ENCODE measurements around the gene RNPEPL1.

DNA sequence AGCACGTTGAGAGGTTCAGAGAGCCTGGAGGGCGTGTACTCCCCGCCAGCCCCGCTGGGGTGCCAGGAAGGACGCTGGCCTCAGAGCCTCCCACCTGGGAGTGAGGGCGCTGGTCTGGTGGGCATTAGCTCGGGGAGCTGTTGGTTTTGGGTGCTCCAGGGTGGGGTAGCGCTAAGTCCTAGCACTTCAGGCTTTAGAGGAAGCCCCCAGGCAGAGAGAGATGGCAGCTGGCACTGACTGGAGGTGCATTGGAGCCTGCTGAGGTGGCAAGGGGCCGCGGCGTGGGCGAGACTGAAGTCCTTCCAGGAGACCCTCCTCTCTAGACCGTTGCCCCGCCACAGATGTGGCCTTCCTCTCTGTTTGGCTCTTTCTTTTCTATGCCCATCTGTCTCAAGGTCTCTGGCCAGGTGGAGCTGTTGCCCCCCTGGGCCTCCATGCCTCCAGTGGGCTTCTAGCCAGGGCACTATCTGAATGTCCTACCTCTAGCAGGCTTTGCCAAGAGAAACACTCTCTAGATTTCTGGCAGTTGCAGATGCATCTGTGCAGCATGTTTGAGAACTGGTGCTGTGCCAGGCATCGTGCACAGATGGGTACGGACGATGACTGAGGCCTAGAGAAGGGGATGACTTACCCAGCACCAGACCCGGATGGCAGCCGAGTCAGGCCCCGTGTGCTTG, 24.9 kb downstream of the RNPEPL1 start:
- TF ChIP-seq, protein P1, sequence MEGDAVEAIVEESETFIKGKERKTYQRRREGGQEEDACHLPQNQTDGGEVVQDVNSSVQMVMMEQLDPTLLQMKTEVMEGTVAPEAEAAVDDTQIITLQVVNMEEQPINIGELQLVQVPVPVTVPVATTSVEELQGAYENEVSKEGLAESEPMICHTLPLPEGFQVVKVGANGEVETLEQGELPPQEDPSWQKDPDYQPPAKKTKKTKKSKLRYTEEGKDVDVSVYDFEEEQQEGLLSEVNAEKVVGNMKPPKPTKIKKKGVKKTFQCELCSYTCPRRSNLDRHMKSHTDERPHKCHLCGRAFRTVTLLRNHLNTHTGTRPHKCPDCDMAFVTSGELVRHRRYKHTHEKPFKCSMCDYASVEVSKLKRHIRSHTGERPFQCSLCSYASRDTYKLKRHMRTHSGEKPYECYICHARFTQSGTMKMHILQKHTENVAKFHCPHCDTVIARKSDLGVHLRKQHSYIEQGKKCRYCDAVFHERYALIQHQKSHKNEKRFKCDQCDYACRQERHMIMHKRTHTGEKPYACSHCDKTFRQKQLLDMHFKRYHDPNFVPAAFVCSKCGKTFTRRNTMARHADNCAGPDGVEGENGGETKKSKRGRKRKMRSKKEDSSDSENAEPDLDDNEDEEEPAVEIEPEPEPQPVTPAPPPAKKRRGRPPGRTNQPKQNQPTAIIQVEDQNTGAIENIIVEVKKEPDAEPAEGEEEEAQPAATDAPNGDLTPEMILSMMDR (IDR thresholded peaks at IDR 0.05; ENCODE audit: low read length) = no peak
- TF ChIP-seq EZH2 (optimal IDR thresholded peaks at IDR 0.05; ENCODE audit: low read depth, low read length) (no peak), EZH2phosphoT487 (IDR thresholded peaks at IDR 0.05; ENCODE audit: low read length) (no peak)

Measured in MM.1S (cell line).